GM12873 (cell line): ENCODE results near the gene GPR143.

Experiments used
- TF ChIP-seq, protein P1 (sequence below): IDR thresholded peaks from 2 replicates; pipeline ENCODE4 v1.5.1; 2012; ENCODE audit warnings: low read depth, mild to moderate bottlenecking, moderate library complexity, low read length, control low read depth; ENCODE audit not compliant: insufficient read depth; ENCODE audit errors: missing control alignments

The GPR143 gene

DNA sequence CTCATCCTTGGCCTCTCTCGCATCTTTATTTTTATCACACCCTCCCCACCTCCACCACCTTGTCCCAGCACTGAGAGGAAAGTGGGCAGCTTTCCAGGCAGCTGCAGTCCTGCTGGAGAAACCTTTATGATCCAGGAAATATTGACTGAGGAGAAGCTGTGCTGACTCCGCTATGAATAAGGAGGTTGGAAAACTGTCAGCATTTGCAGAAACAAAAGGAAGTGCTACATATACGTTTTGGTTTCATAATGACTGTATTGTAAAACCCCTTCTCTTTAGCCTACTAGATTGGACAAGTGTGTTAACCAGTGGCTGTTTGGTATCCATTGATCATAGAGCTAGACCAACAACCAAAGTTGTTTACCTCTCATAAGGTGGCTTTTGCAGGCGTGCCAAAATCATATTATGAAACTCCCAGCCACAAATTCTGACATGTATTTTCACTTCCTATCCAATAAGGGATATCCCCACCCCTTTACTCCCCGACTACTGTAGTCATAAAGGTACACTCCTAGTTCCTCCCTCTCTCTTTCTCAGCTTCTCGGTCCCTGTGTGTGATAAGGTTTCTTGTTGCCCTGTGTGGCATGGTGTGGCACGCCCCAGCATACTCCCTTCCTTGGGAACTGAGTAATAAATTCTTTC lies 88.4 kb downstream of the GPR143 start:
- TF ChIP-seq, protein P1, sequence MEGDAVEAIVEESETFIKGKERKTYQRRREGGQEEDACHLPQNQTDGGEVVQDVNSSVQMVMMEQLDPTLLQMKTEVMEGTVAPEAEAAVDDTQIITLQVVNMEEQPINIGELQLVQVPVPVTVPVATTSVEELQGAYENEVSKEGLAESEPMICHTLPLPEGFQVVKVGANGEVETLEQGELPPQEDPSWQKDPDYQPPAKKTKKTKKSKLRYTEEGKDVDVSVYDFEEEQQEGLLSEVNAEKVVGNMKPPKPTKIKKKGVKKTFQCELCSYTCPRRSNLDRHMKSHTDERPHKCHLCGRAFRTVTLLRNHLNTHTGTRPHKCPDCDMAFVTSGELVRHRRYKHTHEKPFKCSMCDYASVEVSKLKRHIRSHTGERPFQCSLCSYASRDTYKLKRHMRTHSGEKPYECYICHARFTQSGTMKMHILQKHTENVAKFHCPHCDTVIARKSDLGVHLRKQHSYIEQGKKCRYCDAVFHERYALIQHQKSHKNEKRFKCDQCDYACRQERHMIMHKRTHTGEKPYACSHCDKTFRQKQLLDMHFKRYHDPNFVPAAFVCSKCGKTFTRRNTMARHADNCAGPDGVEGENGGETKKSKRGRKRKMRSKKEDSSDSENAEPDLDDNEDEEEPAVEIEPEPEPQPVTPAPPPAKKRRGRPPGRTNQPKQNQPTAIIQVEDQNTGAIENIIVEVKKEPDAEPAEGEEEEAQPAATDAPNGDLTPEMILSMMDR: no peak

- TF ChIP-seq, protein P1: no peak
Measured at GRCh38 chrX:9676738-9677097, 88.9 kb downstream of the GPR143 start.

DNA sequence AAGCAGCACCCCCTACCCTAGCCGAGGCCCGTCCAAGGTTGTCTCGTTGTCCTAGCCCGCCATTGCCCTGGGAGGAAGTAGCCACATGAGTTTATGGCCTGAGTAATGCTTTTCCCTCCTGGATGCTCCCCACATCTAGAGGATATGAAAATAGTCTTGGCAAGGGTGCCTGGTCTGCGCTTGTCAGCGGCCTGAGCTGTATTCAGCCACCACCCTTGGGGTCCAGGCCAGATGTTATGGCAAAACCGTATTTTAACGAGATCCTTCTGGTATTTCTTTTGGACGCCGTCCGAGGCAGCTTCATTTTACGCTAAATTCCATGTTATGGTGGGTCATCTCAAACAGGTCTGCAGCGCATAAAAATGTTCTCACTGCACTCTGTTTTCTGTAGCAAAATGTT lies 89.3 kb downstream of the GPR143 start:
- TF ChIP-seq, protein P1: no peak
